H4 (cell line): ENCODE data around the gene IFIT1. TPM values are rescaled to one million over a fixed set of nuclear protein-coding genes. Genes with fewer than 3 reads are reported as not detected.
"Not testable (repeated sequence)": the region's sequence is repeated elsewhere in the genome, so short reads cannot be mapped to it uniquely, and the experiment has no call there.

Source experiments
- DNase-seq: peaks from one replicate; pipeline ENCODE4 v3.0.0-alpha.2; 2015; ENCODE audit warnings: low spot score
- total RNA-seq: library from RNA; depleted of rRNA; stranded (reverse); fragments of >200 nt; shearing (Covaris generic); gene quantifications from 2 replicates; pipeline ENCODE4 v1.2.3, GENCODE V29; 2014; rRNA removed

The IFIT1 gene
- total RNA-seq, 1 experiment from 2014 or later, result 123 TPM

DNA sequence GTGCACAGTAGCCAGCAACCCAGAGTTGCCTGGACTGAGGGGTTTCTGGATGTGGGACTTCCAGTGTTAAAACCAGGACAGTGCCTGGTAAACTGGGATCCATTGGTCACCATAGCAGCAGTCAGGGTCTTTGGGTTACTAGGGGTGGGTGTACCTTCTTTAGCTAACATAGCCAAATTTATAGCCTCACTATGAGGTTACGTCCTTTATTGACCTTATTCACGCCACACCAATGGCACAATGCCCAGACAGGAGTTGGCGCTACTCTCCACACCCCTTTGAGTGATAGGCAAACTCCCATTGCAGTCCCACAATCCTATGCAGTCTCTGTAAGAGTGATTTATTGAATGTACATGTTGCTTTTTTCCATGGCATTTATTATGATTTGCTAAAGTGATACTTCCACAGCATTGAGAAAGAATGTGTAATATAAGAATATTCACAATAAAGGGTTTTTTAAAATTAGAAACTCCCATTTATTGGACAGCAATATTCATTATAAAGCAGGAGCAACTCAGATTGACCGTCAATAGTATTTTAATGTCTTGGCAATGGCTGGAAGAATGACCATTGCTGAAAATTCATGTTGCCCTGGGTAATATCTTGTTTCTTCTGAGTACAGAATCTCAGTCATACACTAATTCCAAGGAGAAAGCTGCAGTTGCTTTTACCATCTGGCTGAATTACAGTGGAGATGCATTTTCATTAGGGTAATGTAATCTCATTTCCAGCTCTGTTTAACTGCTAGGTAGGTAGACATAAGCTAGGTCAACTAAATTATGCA is 48.0 kb downstream of the IFIT1 start:
- DNase-seq, result no peak

DNA sequence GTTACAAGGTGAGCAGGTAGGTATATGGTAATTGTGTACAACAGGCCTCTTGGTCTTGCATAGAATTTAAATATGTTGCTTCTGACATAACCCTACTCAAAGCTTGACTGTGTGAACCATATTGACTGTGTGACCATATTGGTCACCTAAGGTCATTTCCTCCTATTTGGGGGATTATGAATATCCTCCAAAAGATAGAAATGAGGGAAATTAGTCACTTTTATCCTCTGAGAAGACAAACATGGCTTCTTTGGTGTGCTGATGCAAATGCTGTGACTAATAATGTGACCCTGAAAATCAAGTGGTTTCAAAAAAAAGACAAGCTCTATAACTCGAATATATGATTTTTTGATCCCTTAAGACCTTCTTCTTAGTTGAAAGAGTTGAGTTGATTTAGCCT is 49.9 kb downstream of the IFIT1 start:
- DNase-seq, result no peak

GRCh38 chr10:89444819-89445218 is 52.4 kb downstream of the IFIT1 start:
- not testable (repeated sequence) for DNase-seq

GRCh38 chr10:89450901-89451300 is 58.5 kb downstream of the IFIT1 start:
- DNase-seq, result no peak

- DNase-seq, result no peak
Observed at GRCh38 chr10:89452193-89452592, 59.8 kb downstream of the IFIT1 start.

GRCh38 chr10:89454561-89455347 is 62.3 kb downstream of the IFIT1 start:
- no peak for DNase-seq

Other genes with a start within 250 kb of the IFIT1 start
- 0.12 TPM in 1 of 2 replicates, not detected in the other for gene CH25H, start 185.3 kb upstream of the IFIT1 start, total RNA-seq
- 69.7 and 101 TPM in 2 replicates for gene LIPA, start 140.8 kb upstream of the IFIT1 start, total RNA-seq
- 3.9 and 4.0 TPM in 2 replicates for gene IFIT2, start 90.6 kb upstream of the IFIT1 start, total RNA-seq
- 24.6 and 31.4 TPM in 2 replicates for gene IFIT3, start 64.6 kb upstream of the IFIT1 start, total RNA-seq
- 0.12 TPM in 1 of 2 replicates, not detected in the other for gene IFIT1B, start 14.6 kb upstream of the IFIT1 start, total RNA-seq
- gene IFIT5, start 21.9 kb downstream of the IFIT1 start, total RNA-seq, result 34.9 and 41.6 TPM in 2 replicates
- 0.08 and 0.12 TPM in 2 replicates for gene SLC16A12, start 143.0 kb downstream of the IFIT1 start, total RNA-seq